ENCODE results near the gene CMSS1. TPM values are rescaled to one million over a fixed set of nuclear protein-coding genes. Genes with fewer than 3 reads are reported as not detected.
A peak's percentile ranks its signal among the peaks of the same experiment; 100 is the strongest.

Gene CMSS1
- total RNA-seq, 1 experiment from 2014 or later, result 117 TPM

DNA sequence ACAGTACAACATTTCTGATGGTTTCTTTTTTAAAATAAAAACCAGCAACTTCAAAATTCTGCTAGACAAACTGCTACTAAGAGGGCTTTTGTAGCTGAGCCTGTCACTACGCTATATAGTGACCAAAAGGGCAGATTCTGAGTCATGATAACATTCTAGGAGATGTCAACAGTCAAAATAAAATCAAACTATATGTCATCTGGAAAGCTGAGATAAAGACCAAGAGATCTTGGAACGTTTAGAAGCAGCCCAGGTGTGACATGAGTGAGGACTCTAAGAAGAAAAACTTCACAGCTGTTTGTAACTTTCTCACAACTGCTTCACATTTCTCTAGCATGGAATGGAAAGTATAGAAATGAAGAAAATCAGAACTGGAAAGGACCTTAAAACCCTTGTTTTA lies 212.0 kb downstream of the CMSS1 start:
- TF ChIP-seq CTCF (IDR thresholded peaks at IDR 0.05; ENCODE audit: unreplicated experiment), result no peak
- DNase-seq (ENCODE audit: unreplicated experiment), result no peak
- Mint-ChIP-seq H3K36me3 (ENCODE audit: insufficient read depth, unreplicated experiment) (no peaks in the 10 kb centered on the region), H3K4me3 (ENCODE audit: unreplicated experiment) (no peak overlapping the region), H3K27ac (ENCODE audit: low read depth, unreplicated experiment) (no peak overlapping the region), H3K9me3 (ENCODE audit: unreplicated experiment) (no peaks in the 10 kb centered on the region), H3K4me1 (ENCODE audit: insufficient read depth, unreplicated experiment) (peaks cover 19% of the 10 kb centered on the region), H3K27me3 (ENCODE audit: insufficient read depth, unreplicated experiment) (no peaks in the 10 kb centered on the region)
- intact Hi-C loops (cut with micrococcal nuclease), result no loop called here
- POLR2A ChIA-PET, result interaction anchor here (1.0 to 3.9 kb wide), 3 partner anchors 9 to 20 kb away, joined by 3 to 18 read pairs (median 4); no protein-coding TSS in a partner anchor
- BruUV-seq (replicated peaks), result no TSS peak
- CTCF ChIA-PET, result interaction anchor here (1.4 to 1.7 kb wide), 4 partner anchors 9 to 186 kb away, joined by 4 to 11 read pairs (median 4); no protein-coding TSS in a partner anchor

GRCh38 chr3:100030346-100030745 lies 212.7 kb downstream of the CMSS1 start:
- H3K27me3 Mint-ChIP-seq (ENCODE audit: insufficient read depth, unreplicated experiment), result no peaks in the 10 kb centered on the region
- TF ChIP-seq CTCF (IDR thresholded peaks at IDR 0.05; ENCODE audit: unreplicated experiment), result no peak
- peaks cover 19% of the 10 kb centered on the region for H3K4me1 Mint-ChIP-seq (ENCODE audit: insufficient read depth, unreplicated experiment)
- CTCF ChIA-PET, result interaction anchor here (0.6 to 1.7 kb wide), 5 partner anchors 10 to 324 kb away, joined by 3 to 5 read pairs (median 4); no protein-coding TSS in a partner anchor
- no peaks in the 10 kb centered on the region for H3K36me3 Mint-ChIP-seq (ENCODE audit: insufficient read depth, unreplicated experiment)
- POLR2A ChIA-PET, result interaction anchor here (1.0 to 3.9 kb wide), 4 partner anchors 8 to 28 kb away, joined by 3 to 30 read pairs (median 11); no protein-coding TSS in a partner anchor
- intact Hi-C loops (cut with micrococcal nuclease), result no loop called here
- H3K9me3 Mint-ChIP-seq (ENCODE audit: unreplicated experiment), result no peaks in the 10 kb centered on the region
- H3K4me3 Mint-ChIP-seq (ENCODE audit: unreplicated experiment), result no peak overlapping the region
- no peak overlapping the region for H3K27ac Mint-ChIP-seq (ENCODE audit: low read depth, unreplicated experiment)
- DNase-seq (ENCODE audit: unreplicated experiment), result peak; percentile 5
- BruUV-seq (replicated peaks), result no TSS peak

DNA sequence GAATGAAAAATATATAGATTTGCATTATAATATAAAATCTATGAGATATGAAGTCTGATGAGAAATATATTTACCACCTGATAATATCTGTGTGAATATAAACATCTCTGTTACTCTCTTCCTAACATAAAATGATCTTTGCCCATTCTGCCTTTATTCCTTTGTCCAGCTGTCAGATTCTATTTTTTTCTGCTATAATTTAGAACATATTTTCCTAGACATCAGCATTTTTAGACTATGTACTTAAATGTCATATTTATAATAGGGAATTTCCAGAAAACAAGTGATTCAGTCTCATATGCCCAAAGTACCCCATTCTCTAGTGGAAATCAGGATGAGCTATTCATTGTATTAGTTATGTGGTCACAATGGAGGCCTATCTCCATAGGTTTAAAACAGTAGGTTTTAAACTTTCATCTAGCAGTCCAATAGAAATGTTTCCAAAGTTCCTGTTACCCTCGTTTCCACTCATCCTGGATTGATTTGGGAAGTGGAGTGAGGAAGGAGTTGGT lies 213.3 kb downstream of the CMSS1 start:
- Mint-ChIP-seq H3K36me3 (ENCODE audit: insufficient read depth, unreplicated experiment) (no peaks in the 10 kb centered on the region), H3K4me1 (ENCODE audit: insufficient read depth, unreplicated experiment) (peaks cover 19% of the 10 kb centered on the region), H3K27me3 (ENCODE audit: insufficient read depth, unreplicated experiment) (no peaks in the 10 kb centered on the region), H3K4me3 (ENCODE audit: unreplicated experiment) (no peak overlapping the region), H3K9me3 (ENCODE audit: unreplicated experiment) (no peaks in the 10 kb centered on the region), H3K27ac (ENCODE audit: low read depth, unreplicated experiment) (no peak overlapping the region)
- intact Hi-C loops (cut with micrococcal nuclease), result no loop called here
- TF ChIP-seq CTCF (IDR thresholded peaks at IDR 0.05; ENCODE audit: unreplicated experiment), result no peak
- POLR2A ChIA-PET, result interaction anchor here (0.6 to 3.9 kb wide), 3 partner anchors 11 to 32 kb away, joined by 3 to 30 read pairs (median 18); no protein-coding TSS in a partner anchor
- no TSS peak for BruUV-seq (replicated peaks)
- CTCF ChIA-PET, result interaction anchor here (0.9 to 1.7 kb wide), 2 partner anchors 11 to 38 kb away, joined by 3 to 4 read pairs; no protein-coding TSS in a partner anchor
- no peak for DNase-seq (ENCODE audit: unreplicated experiment)

DNA sequence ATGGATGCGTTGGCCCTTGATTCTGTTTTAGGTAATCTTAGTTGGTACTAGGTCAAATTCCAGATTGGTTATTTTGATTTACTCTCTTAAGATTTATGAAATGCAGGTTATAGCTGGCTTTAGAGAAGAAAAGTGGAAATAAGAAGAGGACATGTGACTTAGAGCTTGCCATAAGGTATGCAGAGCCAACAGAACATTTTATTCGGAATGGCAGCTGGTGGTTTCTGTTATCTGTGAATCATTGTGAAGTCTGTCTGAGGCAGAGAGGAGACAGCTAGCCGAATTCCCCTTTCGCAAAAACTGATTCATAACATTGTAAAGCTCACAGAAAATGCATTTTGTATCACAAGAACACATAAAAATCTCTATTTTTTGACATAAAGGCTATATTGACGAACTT lies 214.6 kb downstream of the CMSS1 start:
- Mint-ChIP-seq H3K9me3 (ENCODE audit: unreplicated experiment) (no peaks in the 10 kb centered on the region), H3K4me3 (ENCODE audit: unreplicated experiment) (peak overlapping the region; percentile 36), H3K27ac (ENCODE audit: low read depth, unreplicated experiment) (peak overlapping the region; percentile 68), H3K36me3 (ENCODE audit: insufficient read depth, unreplicated experiment) (no peaks in the 10 kb centered on the region), H3K27me3 (ENCODE audit: insufficient read depth, unreplicated experiment) (no peaks in the 10 kb centered on the region), H3K4me1 (ENCODE audit: insufficient read depth, unreplicated experiment) (peaks cover 19% of the 10 kb centered on the region)
- ChIA-PET POLR2A (interaction anchor here (0.6 to 3.2 kb wide), 10 partner anchors 10 to 200 kb away, joined by 3 to 30 read pairs (median 6); no protein-coding TSS in a partner anchor), CTCF (interaction anchor here (0.9 to 1.5 kb wide), 6 partner anchors 10 to 284 kb away, joined by 3 to 4 read pairs (median 3); no protein-coding TSS in a partner anchor)
- TF ChIP-seq CTCF (IDR thresholded peaks at IDR 0.05; ENCODE audit: unreplicated experiment), result no peak
- DNase-seq (ENCODE audit: unreplicated experiment), result peak; percentile 34
- intact Hi-C loops (cut with micrococcal nuclease), result no loop called here
- no TSS peak for BruUV-seq (replicated peaks)

All from MCF 10A (cell line).